ENCODE data around the gene FCHSD2.
"Not testable (repeated sequence)": the region's sequence is repeated elsewhere in the genome, so short reads cannot be mapped to it uniquely, and the experiment has no call there.

FCHSD2 gene

DNA sequence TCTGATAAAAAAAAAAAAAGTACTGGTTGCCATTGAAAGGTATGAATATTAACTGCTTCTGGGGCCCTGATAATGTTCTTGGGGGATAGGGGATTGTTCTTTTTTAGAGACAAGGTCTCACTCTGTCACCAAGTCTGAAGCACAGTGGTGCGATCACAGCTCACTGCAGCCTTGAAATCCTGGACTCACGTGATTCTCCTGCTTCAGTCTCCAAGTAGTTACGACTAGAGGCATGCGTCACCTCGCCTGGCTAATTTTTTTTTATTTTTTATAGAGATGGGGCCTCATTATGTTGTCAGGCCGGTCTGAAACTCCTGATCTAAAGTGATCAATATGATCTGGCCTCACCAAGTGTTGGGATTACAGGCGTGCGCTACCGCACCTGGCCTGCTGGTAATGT lies 63.5 kb downstream of the FCHSD2 start:
- no peaks in the 10 kb centered on the region for H3K36me3 ChIP-seq (ENCODE audit: control insufficient read depth, insufficient read depth, low read length)

GRCh38 chr11:73077454-73077853 lies 64.7 kb downstream of the FCHSD2 start:
- no peak overlapping the region for H3K27ac ChIP-seq
- no peaks in the 10 kb centered on the region for H3K36me3 ChIP-seq (ENCODE audit: control insufficient read depth, insufficient read depth, low read length)
- H2AFZ ChIP-seq = no peak overlapping the region
- no peak overlapping the region for H3K9ac ChIP-seq
- TF ChIP-seq, protein P1, sequence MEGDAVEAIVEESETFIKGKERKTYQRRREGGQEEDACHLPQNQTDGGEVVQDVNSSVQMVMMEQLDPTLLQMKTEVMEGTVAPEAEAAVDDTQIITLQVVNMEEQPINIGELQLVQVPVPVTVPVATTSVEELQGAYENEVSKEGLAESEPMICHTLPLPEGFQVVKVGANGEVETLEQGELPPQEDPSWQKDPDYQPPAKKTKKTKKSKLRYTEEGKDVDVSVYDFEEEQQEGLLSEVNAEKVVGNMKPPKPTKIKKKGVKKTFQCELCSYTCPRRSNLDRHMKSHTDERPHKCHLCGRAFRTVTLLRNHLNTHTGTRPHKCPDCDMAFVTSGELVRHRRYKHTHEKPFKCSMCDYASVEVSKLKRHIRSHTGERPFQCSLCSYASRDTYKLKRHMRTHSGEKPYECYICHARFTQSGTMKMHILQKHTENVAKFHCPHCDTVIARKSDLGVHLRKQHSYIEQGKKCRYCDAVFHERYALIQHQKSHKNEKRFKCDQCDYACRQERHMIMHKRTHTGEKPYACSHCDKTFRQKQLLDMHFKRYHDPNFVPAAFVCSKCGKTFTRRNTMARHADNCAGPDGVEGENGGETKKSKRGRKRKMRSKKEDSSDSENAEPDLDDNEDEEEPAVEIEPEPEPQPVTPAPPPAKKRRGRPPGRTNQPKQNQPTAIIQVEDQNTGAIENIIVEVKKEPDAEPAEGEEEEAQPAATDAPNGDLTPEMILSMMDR (IDR thresholded peaks at IDR 0.05) = no peak
- H3K9me3 ChIP-seq (ENCODE audit: control insufficient read depth, low read length) = no peaks in the 10 kb centered on the region
- no peak overlapping the region for H3K4me3 ChIP-seq (ENCODE audit: low read depth, low read length)
- no peaks in the 10 kb centered on the region for H3K27me3 ChIP-seq (ENCODE audit: control insufficient read depth, insufficient read depth, low read length)
- no peak overlapping the region for H3K4me2 ChIP-seq (ENCODE audit: low read length)
- no peaks in the 10 kb centered on the region for H3K79me2 ChIP-seq
- H3K4me1 ChIP-seq = no peaks in the 10 kb centered on the region

More for the DNA sequence above, 63.5 kb downstream of the FCHSD2 start:
- no peak overlapping the region for H3K4me2 ChIP-seq (ENCODE audit: low read length)
- no peak overlapping the region for H3K4me3 ChIP-seq (ENCODE audit: low read depth, low read length)
- H3K27ac ChIP-seq = no peak overlapping the region
- TF ChIP-seq, protein P1 (IDR thresholded peaks at IDR 0.05) = no peak
- H3K4me1 ChIP-seq = no peaks in the 10 kb centered on the region
- no peaks in the 10 kb centered on the region for H3K9me3 ChIP-seq (ENCODE audit: control insufficient read depth, low read length)
- H2AFZ ChIP-seq = no peak overlapping the region
- no peaks in the 10 kb centered on the region for H3K79me2 ChIP-seq
- H3K27me3 ChIP-seq (ENCODE audit: control insufficient read depth, insufficient read depth, low read length) = no peaks in the 10 kb centered on the region
- H3K9ac ChIP-seq = no peak overlapping the region

- TF ChIP-seq, protein P1 (IDR thresholded peaks at IDR 0.05) = no peak
Observed at GRCh38 chr11:73074319-73074718, 67.8 kb downstream of the FCHSD2 start.

DNA sequence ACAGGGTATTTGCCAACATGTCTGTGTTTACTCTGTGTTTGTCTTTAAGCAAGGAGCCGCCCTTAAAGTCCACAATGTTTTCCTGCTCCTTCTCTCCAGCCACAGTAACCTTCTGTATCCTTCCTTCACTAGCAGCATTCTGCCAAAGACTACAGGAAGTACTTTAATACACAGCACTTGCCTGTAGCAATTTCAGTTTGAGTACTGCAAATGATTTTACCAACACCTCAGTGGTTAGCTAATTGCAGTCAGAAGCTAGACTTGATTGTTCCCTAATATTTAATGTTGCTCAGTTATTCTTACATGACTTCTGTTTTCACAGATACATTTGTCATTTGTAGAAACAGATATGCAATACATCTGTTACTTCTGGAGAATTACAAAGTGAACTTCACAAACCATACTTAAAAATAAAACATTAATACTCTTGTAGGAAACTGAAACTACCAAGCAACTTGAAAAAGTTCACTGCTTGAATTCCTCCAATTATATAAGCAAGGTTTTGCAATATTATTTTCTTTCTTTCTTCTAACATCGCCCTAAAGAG lies 69.1 kb downstream of the FCHSD2 start:
- Histone ChIP-seq H3K4me1 (no peaks in the 10 kb centered on the region), H3K9ac (no peak overlapping the region), H3K79me2 (no peaks in the 10 kb centered on the region), H3K4me3 (ENCODE audit: low read depth, low read length) (no peak overlapping the region), H3K27me3 (ENCODE audit: control insufficient read depth, insufficient read depth, low read length) (no peaks in the 10 kb centered on the region), H3K9me3 (ENCODE audit: control insufficient read depth, low read length) (no peaks in the 10 kb centered on the region), H3K36me3 (ENCODE audit: control insufficient read depth, insufficient read depth, low read length) (no peaks in the 10 kb centered on the region), H2AFZ (no peak overlapping the region), H3K27ac (no peak overlapping the region), H3K4me2 (ENCODE audit: low read length) (no peak overlapping the region)
- TF ChIP-seq, protein P1 (IDR thresholded peaks at IDR 0.05) = no peak

More at GRCh38 chr11:73074319-73074718, 67.8 kb downstream of the FCHSD2 start:
- no peak overlapping the region for H3K27ac ChIP-seq
- H3K79me2 ChIP-seq = no peaks in the 10 kb centered on the region
- no peaks in the 10 kb centered on the region for H3K9me3 ChIP-seq (ENCODE audit: control insufficient read depth, low read length)
- H3K4me3 ChIP-seq (ENCODE audit: low read depth, low read length) = no peak overlapping the region
- no peak overlapping the region for H2AFZ ChIP-seq
- no peak overlapping the region for H3K4me2 ChIP-seq (ENCODE audit: low read length)
- H3K9ac ChIP-seq = no peak overlapping the region
- no peaks in the 10 kb centered on the region for H3K27me3 ChIP-seq (ENCODE audit: control insufficient read depth, insufficient read depth, low read length)
- no peaks in the 10 kb centered on the region for H3K36me3 ChIP-seq (ENCODE audit: control insufficient read depth, insufficient read depth, low read length)
- no peaks in the 10 kb centered on the region for H3K4me1 ChIP-seq

DNA sequence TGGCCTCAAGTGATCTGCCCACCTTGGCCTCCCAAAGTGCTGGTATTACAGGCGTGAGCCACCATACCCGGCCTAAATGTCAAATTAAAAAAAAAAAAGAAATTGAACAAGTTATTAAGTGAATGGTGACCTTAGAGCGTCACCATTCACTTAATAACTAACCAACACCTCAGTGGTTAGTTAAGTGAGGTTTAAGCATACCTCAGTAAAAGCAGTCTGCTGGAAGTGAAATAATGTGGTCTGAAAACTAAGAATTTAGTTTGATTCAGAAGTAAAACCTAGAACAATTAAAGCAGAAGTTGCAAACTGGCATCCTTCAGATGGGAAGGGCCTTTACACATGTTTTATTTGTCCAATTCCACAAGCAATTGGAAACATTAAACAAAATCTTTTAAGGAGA lies 71.5 kb downstream of the FCHSD2 start:
- no peaks in the 10 kb centered on the region for H3K27me3 ChIP-seq (ENCODE audit: control insufficient read depth, insufficient read depth, low read length)
- no peak overlapping the region for H2AFZ ChIP-seq
- H3K4me3 ChIP-seq (ENCODE audit: low read depth, low read length) = no peak overlapping the region
- H3K36me3 ChIP-seq (ENCODE audit: control insufficient read depth, insufficient read depth, low read length) = no peaks in the 10 kb centered on the region
- no peak overlapping the region for H3K27ac ChIP-seq
- TF ChIP-seq, protein P1 (IDR thresholded peaks at IDR 0.05) = no peak
- H3K4me2 ChIP-seq (ENCODE audit: low read length) = no peak overlapping the region
- no peaks in the 10 kb centered on the region for H3K4me1 ChIP-seq
- H3K79me2 ChIP-seq = peaks cover 4% of the 10 kb centered on the region
- no peak overlapping the region for H3K9ac ChIP-seq
- no peaks in the 10 kb centered on the region for H3K9me3 ChIP-seq (ENCODE audit: control insufficient read depth, low read length)

- H3K4me2 ChIP-seq (ENCODE audit: low read length); H3K27ac ChIP-seq; H3K27me3 ChIP-seq (ENCODE audit: control insufficient read depth, insufficient read depth, low read length); H3K9ac ChIP-seq; H2AFZ ChIP-seq; H3K79me2 ChIP-seq; H3K4me3 ChIP-seq (ENCODE audit: low read depth, low read length); H3K9me3 ChIP-seq (ENCODE audit: control insufficient read depth, low read length); H3K4me1 ChIP-seq; H3K36me3 ChIP-seq (ENCODE audit: control insufficient read depth, insufficient read depth, low read length): not testable (repeated sequence)
Observed at GRCh38 chr11:73061857-73062424, 80.2 kb downstream of the FCHSD2 start.

DNA sequence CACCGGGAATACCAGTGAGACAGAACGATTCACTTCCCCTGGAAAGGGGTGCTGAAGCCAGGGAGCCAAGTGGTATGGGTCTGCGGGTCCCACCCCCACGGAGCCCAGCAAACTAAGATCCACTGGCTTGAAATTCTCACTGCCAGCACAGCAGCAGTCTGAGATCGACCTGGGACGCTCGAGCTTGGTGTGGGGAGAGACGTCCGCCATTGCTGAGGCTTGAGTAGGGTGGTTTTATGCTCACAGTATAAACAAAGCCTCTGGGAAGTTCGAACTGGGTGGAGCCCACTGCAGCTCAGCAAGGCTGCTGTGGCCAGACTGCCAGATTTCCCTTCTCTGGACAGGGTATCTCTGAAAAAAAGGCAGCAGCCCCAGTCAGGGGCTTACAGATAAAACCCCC lies 80.7 kb downstream of the FCHSD2 start:
- H3K4me3 ChIP-seq (ENCODE audit: low read depth, low read length); H2AFZ ChIP-seq; H3K27ac ChIP-seq; H3K4me2 ChIP-seq (ENCODE audit: low read length); H3K9me3 ChIP-seq (ENCODE audit: control insufficient read depth, low read length); H3K36me3 ChIP-seq (ENCODE audit: control insufficient read depth, insufficient read depth, low read length); H3K27me3 ChIP-seq (ENCODE audit: control insufficient read depth, insufficient read depth, low read length); H3K9ac ChIP-seq; H3K4me1 ChIP-seq; H3K79me2 ChIP-seq: not testable (repeated sequence)
